Measurements from ENCODE around the gene CYBB.

Gene CYBB

DNA sequence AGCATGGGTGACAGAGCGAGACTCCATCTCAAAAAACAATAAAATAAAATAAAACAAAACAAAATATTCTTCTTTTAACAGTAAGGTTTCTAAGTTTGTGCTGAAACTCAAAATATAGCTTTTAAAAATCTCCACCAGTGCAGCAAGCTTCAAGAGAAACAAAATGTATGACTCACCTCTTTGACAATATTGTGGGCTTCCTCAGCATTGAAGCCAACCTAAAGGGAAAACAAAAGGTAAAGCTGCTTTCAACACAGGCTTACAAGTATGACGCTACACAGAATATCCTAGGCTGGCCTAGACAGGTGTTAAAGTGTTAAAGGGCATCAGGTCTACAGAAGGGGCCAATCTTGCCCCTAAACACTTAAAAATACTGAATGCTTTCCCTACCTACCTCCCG, 66.3 kb downstream of the CYBB start:
- DNase-seq, result no peak

DNA sequence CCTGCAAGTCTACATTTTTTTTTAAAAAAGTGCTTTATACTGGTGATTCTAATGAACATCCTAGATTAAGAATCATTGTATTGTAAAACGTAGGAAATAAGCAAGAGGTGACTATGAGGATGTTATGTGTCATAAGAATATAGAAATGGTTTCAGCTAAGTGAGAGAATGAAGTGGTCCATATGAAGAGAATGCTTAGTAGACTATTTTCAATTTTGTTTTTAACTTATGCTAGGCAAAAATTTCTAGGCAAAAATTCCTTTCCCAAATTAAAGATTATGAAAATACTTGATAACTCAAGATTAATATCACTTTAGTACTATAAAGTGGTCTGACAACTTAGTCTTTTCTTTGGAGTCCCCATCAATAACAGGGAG, 66.7 kb downstream of the CYBB start:
- no peak for DNase-seq

DNA sequence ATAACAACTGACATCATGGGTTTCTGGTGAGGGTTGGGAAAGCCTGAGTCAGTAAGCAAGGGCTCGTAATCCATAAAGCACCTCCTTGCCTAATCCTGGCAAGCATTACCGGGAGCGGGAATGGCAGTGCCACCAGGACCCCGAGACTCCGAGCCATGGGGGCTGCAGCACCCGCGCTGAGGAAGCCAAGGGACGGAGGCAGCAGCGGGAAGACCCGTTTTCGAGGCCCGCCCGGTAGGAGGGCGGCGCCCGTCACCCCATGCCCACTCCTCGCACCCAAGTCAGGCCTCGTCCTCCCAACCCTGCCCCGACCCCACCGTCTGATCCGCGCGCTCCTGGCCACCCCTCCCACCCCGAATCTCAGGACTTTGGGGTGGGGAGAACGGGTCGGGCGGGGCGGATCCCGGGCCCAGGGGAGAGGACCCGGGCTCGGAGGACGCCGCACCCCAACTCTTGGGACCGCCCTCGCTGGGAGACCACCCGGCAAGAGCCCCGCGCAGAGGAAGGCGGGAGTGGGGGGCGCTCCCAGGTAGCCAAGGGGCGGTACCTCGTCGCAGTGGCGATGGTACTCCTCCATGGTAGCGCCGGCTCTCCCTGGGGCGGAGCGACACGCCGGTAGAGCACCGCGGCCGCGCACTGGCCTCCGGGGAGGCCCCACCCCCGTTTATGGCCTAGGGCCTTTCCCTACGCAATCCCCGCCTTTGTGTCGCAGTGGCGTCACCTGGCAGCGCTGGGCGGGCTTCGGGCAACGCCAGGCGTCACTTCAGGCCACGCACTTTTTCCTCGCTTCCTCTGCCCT, 67.3 kb downstream of the CYBB start, which contains the start of gene DYNLT3:
TSS of gene DYNLT3 (minus strand) at position 638 of the 799 bp plus-strand sequence. CDS start at position 577, 61 bp downstream.
- peak; percentile 27 to 64 for DNase-seq

DNA sequence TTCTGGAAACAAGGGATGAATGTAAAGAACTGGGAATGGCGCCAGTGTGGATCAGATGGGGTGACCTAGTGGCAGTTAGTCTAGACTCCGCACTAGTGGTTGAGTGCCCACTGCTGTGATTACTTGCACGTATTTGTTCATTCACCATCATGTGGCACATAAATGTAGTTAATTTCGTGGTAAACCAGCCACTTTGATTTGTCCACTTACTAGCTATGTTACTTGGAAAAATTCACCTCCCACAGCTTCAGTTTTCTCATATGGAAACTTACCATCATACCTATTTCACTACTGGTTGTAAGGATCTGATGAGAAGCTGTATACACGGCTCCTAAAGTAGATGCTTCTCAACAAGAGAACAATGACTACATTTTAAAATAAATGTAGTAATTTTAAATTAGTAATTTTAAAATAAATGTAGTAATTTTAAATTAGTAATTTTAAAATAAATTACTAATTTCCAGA, 67.9 kb downstream of the CYBB start:
- no peak for DNase-seq

DNA sequence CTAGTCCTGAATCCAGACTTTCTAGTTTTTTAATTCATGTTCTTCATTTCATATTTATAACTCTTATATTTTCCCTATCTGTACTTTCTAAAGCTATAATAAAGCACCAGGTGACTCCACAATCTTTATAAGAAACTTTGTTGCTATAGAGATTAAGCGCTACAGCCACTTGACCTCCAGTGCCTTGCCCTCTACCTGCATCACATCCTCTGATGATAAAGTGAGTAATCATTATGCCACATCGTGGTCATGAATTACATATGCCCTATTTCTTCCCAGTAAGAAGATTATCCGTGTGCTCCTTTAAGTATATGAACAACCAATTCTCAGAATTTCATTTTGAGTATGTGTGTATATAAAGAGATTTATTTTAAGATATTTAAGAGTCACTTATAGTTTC, 74.3 kb downstream of the CYBB start:
- DNase-seq, result no peak

DNA sequence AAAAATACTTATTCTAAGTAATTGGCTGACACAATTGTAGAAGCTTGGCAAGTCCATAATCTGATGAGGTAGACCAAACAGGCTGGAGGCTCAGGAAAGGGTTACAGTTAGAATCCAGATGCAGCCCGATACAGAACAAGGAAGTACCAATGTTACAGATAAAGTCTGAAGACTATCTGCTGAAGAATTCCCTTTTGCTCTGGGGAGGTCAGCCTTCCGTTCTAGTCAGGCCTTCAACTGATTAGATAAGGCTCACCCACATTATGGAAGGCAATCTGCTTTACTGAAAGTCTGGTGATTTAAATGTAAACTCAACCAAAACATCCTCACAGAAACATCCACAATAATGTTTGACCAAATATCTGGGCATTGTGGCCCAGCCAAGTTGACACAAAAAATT, 74.9 kb downstream of the CYBB start:
- DNase-seq, result no peak

DNA sequence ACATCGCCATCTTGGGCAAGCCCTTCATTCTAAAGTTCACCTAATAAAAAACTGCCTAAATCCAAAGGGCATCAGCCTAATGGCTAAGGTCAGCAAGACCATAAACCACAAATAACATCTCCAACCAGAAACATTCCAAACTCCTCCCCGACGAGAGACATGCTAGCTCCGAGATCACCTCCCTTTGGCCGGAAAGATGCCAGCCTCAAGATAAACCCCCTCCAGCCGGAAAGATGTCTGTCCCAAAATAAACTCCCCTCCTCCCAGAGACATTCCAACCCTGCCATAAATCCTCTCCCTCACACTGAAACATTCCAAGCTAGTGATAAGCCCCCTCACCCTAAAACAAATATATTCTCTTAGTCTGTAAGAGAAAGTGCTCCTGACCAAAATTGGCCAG, 80.9 kb downstream of the CYBB start:
- no peak for DNase-seq

DNA sequence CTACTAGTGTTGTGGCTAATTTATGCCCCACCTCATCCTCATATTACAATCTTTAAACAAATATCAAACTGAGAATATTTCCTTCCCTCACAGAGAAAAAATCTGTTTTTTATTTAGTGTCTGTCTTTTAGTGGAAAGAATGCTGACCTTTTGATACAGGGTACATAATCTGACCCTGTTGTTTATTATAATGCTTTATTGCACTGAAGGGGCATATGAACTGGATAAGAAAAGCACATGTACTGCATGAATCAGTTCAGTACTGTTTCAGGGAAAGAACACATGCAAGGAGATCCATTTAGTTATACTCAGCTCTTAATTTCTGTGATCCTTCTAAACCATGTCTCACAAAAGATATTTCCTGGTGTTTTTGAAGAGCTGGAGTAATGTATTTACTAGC, 83.0 kb downstream of the CYBB start:
- DNase-seq, result no peak
